ENCODE results near the gene NR1H4.
A peak's percentile ranks its signal among the peaks of the same experiment; 100 is the strongest.
"Not testable (repeated sequence)": the region's sequence is repeated elsewhere in the genome, so short reads cannot be mapped to it uniquely, and the experiment has no call there.

Gene NR1H4

DNA sequence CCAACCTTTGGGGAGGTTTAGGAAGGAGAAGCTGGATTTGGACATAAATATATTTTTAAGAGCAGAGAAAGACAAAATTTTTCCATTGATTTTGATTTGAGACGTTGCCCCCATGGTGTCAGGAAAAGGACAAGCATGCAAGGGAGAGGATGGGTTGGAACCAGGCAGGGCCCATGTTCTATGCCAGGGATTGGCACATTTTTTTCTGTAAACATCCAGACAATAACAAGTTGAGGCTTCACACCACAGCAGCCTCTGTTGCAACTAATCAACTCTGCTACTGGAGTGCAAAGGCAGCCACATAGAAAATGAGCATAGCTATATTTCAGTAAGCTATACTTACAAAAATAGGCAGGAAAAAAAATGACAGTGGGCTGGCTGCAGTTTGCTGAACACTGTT is 44.7 kb downstream of the NR1H4 start:
- DNase-seq: no peak

DNA sequence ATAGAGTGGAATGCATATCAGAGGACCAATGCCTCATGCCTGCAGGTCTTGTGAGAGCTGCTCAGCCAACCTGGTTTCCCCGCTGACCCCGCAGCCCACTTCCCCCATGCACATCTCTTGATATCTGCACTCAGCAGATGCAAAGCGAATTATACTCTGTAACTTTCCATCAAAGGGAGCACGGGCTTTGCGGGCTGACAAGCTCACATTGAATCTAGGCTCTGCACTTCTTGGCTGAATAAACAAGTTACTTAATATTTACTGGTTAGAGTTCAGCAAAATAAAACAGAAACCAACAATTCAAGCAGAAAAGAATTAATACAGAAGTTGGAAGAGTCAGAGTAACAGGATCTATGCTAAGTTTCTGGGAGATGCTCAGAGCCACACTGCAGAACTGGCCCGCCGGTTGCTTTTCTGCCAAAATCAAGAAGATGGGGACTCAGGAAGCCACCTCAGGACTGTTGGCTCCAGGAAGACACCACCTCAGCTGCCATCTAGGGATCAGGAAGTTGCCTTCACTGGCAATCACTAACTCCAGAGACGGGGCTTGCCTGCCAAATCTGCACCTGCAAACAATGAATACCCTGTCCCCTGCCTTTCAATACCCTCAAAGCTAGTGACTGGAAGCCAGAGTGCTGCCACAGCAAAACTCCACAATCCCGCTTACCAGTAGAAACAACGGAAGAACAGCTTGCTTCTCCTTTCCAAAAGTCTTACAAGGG is 46.5 kb downstream of the NR1H4 start:
- no peak for DNase-seq

DNA sequence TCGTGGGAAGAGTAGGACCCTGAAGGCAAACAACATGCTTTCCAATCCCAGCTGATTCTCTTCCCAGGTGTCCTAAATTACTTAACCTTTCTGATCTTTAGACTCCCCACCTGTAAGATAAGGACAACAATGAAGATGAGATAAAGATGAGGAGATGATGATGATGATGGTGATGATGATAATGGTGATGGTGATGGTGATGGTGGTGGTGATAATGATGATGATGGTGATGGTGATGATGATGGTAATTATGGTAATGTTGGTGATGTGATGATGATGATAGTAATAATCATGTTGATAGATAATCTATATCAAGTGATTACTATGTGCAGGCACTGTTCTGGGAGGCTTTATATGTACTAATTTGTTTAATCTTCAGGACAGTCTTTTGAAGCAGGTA is 48.3 kb downstream of the NR1H4 start:
- DNase-seq: no peak

DNA sequence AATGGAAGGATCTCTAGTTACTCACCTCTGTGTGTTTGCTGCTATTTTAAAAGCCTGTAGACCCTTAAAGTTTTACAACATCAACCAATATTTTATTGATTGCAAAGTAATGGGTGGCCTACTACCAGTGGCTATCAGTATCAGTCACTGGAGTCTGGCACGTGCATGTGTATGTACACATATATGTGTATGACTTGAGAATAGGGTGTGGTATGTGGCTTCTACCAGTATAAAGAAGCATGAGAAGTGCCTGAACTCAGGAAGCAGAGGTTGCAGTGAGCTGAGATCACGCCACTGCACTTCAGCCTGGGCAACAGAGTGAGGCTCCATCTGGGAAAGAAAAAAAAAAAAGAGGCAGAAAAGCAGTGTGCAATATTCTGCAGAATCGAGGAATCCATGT is 54.4 kb downstream of the NR1H4 start:
- no peak for DNase-seq

DNA sequence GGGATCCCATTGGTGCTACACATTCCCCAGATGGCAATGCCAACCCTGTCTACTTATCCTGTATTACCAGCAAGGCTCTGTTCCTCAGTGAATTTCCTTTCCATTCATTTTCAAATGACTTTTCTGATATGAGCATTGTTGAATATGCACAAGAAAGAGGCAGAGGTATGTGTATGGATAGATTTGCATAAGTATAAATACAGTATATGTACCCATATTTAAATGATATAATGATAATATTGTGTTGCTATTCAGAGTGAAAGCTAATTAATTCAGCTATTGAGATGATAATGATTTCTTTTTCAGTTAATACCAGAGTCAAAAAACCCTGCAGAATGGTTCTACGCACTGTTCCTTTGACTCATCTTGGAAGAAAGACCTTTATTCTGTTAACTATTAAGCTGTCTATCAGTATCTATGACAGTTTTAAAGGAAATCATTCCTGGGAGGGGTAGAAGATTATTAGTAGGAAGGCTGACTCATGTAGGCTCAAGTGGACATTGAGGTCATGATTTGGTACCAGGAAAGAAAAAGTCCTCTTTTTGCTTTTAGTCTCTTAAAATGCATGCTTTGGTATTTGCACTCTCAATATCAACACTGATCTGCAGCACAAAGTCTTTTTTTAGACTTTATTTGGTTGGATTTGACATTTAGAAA is 54.9 kb downstream of the NR1H4 start:
- no peak for DNase-seq

DNA sequence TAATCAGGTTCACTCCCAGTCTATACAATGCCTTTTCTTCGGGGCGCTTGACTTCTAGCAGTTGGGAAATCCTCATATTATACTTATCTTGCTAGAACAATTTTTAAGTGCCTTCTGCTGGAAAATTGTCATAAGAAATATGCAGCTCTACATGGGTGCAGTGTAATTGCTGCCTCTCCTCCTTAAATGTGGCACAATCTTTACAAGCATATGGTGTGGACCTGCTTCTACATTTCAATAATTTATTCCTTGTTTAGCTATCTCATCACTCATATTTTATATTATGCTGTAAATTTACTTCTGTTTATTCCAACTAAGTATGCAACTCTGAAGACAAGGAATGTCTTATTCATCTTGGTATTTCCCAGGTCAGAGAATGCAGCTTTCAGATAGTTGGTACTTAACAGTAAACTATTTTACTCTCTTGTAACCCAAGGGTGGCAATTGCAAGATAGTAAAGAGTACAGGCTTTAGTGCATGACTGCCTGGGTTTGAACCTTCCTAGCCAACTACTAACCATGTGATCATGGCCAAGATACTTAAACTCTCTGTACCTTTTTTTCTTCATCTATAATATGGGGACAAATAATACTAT is 56.2 kb downstream of the NR1H4 start:
- DNase-seq: no peak

DNA sequence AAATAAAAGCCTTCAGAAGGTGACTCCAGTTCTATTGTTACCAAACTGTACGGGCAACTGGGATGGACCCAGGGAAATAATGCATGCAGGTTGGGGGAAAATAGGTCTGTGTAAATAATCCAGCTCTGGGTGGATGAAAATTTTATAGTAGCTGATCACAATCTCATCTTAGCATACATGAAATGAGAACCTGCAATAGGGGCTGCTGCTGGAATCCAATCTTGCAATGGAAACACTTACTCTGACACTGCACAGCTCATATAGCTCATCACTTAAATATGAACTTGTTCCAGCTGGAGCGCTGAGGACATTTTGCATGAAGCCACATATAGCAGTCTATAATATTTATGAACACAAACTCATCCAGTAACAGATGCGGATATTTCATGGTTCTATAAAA is 59.7 kb downstream of the NR1H4 start:
- no peak for DNase-seq

DNA sequence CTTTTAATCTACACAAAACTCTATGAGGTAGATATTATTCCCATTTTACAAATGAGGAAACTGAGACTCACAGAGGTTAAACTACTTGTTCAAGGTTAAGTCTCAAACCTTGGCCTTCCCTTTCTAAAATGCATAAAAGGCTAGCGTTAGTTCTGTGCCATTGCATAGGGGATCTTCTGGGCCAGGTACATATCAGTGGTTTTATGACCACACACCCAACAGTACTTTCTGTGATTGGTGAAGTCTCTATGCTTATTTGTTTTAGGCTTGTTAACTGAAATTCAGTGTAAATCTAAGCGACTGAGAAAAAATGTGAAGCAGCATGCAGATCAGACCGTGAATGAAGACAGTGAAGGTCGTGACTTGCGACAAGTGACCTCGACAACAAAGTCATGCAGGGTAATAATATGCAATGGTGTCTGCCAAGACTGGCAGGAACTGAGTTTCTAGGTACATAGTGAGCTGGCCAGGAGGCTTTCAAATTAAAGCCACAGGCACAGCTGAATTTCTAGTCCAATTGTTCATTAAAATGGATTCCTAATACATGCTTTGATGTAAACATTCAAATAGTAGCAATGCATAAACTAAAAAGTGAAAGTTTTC is 61.1 kb downstream of the NR1H4 start:
- no peak for DNase-seq

DNA sequence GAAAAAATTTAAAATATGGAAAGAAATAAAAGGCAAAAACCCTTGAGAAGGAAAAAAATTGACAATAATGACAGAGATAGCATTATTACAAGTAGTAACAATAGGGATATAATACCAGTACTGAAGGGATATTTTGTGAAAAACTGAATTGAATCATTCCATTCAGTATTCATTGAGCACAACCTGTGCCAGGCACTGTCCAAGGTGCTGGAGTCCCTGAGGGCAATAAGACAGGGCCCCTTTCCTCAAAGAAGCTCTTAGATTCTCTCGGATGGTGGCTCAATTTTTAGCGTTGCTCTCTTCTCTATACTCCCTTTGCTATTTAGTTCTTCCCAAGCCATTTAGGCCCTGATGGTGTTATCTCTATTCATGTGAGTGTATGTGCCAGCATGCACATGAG is 65.5 kb downstream of the NR1H4 start:
- peak; percentile 22 to 31 for DNase-seq

DNA sequence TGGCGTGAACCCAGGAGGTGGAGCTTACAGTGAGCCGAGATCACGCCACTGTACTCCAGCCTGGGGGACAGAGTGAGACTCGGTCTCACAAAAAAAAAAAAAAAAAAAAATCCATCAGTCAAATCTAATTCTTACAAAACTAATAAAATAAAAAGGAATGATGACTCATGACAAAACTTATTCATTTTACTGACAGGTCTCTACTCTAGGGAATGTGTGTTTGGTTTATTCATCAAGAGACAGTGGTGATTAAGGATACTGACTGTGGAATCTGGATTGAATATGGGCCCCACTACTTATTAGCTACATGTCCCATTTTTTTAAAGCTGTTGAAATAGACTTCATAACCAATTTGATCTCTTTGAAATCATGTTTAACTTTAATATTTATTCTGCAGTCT is 70.5 kb downstream of the NR1H4 start:
- DNase-seq: no peak

DNA sequence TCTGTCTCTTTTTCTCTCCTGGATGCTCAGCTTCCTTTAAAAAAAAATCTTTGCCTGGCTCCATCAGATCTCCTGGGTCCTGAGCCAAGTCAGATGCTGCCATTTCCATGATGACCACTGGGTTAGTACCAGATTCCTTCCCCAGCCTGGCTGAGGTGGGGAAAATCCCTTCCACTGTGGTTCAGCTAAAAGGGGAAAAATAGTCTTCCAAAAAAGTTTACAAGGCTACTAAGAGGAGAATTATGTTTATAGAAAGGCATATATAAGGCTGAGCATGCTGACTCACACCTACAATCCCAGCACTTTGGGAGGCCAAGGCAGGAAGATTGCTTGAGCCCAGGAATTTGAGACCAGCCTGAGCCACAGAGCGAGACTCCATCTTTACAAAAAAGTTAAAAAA is 71.4 kb downstream of the NR1H4 start:
- no peak for DNase-seq

DNA sequence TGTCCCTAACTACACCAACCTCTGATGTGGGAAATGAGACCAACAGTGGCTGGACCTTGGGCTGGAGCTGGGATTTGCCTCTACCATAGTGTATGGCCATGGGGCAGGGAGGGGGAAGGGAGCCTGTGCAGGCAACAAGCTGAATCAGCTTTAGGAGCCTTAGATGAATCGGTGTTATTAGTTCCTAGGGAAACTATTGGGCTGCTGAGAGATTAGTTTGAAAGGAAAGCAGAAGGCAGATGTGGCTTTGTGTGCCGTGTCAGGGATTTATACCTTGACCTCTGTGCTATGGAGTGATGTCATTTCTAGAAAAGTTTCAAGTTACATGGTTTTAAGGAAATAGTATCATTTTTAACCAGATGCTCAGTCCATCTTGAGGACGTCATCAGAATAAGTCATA is 80.3 kb downstream of the NR1H4 start:
- no peak for DNase-seq

DNA sequence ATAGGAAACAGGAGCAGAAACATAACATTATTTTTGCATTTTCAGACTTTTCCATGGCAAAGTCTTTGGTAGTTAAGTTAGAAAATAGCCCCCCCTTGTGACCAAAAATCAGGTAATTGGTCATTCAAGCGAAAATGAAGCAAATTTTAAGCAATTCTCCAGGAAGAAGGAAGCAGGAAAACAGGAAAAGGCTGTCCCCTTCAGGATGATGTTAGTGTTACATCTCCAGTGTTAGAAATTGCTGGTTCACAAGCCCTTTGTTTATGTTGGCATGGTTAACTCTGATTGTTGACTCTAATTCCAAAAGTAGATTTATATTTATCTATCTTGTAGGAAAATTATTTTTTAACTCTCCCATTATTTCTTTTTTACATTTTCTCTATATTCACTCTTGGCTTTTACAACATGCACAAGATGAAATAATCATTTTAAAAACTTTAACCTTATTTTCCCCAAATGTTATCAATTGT is 81.0 kb downstream of the NR1H4 start:
- peak; percentile 74 to 86 for DNase-seq

DNA sequence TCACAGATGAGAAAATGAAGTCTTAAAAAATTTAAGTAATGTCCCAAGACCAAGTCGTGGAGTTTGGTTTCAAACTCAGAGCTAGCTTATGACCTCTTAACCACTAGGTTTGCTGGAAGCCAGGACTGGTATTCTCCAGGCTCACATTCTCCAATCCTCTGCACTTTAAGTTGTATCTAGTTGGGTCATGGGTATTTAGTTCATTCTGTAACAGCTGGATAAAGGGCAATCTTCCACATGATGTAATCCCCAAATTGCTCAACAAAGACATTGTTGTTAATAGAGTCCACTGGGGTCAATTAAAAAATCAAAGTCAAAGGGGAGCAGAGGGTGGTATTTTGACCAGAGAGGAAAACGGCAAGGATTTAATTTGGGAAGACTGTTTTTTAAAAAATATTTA is 82.1 kb downstream of the NR1H4 start:
- DNase-seq: no peak

DNA sequence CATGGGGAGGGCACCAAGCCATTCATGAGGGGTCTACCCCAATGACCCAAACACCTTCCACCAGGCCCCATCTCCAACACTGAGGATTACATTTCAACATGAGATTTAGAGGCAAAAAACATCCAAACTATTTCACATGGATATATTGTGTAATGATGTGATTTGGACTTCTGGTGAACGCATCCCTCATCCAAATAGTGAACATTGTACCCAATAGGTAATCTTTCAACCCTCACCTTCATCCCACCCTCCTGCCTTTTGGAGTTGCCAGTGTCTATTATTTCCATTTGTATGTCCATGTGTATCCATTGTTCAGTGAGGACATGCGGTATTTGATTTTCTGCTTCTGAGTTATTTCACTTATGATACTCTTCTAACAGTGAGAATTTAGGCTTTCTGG is 83.7 kb downstream of the NR1H4 start:
- DNase-seq: no peak

DNA sequence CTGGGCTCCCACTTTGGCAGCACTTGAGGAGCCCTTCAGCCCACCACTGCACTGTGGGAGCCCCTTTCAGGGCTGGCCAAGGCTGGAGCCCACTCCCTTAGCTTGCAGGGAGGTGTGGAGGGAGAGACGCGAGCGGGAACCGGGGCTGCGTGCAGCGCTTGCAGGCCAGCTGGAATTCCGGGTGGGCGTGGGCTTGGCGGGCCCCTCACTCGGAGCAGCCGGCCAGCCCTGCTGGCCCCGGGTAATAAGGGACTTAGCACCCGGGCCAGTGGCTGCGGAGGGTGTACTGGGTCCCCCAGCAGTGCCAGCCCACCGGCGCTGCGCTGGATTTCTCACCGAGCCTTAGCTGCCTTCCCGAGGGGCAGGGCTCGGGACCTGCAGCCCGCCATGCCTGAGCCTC is 85.6 kb downstream of the NR1H4 start:
- not testable (repeated sequence) for DNase-seq

DNA sequence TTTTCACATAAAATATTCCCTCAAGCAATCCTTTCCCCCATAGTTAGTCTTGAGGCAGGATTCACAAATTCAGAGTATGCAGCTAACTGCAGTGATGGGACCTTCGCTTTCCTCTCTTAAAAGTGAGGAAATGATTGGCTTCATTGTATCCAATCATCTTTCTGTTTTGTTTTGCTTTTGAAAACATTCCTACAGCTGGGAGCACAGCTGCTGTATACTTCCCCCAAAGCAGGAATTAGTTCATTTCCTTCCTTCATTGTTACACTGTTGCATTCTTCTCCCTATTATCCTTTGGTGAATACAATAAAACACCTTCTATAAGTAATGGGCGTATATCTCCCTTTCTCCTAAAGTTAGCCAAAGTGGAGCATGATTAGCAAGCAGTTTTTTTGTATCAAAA is 90.4 kb downstream of the NR1H4 start:
- no peak for DNase-seq

DNA sequence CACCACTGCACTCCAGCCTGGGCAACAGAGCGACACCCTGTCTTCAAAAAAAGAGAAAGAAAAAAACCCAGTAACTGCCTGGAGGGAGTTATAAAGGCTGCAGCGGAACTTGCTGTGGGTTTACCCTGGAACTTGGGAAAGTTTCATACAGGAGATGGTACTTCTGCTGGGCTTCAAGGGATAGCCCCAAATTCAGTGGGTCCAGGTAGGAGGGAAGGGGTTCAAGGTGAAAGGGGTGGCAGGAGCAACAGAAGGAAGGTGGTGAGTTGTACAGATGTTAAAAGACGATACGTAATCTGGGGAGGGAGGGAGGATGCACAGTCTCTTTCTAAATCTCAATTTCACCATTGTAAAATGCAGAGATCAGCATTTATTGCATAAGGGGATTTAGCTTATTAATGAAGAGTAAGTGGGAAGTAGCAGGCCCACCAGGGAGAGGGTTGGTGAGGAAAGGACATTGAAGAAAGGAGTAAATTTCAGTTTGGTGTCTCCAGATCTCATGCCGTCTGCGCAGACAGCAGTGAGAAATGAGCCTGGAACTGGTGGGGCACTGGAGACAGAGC is 91.3 kb downstream of the NR1H4 start:
- DNase-seq: no peak

DNA sequence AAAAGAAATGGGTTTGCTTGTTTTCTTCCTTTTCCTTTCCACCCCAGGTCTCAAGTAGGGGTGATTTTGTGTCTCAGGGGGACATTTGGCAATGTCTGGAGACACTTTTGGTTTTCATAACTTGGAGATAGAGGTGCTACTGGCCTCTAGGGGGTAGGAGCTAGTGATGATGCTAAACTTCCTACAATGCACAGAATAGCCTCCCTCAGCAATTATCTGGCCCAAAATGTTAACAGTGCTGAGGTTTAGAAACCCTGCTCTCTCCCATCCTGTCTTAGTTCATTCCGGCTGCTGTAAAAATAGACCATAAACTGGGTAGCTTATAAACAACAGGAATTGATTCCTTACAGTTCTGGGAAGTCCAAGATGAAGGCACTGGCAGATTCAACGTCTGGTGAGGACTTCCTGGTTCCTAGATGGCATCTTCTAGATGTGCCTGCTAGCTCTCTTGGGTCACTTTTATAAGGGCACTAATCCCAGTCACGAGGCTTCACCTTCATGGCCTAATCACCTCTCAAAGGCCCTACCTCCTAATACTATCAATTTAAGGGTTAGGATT is 92.4 kb downstream of the NR1H4 start:
- DNase-seq: no peak

DNA sequence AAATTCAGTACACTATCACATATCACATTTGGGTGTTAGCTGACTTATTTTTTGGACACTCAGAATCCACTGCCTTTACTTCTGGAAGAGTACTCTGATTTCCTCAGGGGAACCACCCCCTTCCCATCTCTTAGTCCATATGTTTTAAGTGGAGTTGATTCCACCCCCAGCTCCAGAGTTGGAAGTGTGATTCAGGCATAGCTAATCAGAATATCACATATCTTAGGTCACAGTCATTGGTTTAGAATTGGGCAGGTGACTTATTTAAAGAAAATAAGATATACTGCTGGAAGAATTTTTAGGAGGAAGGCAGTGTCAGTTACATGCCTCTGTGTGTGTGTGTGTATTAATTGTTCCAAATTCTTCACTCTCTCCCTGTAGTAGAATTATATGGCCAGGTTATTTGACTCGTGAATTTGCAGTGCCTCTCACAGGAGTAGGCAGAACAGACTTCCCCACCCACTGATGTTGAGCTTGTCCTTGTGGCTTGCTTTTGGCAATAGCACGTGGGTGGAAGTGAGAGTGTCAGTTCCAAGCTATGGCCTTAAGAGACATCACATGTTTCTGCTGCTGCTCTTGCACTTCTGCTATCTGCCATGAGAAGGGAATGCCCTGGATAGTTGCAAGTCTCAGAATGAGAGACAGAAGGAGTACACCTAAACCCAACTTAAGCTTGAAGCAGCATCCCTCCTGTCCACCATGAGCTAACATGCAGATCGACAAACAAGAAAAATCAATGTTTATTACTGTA is 93.4 kb downstream of the NR1H4 start:
- no peak for DNase-seq

DNA sequence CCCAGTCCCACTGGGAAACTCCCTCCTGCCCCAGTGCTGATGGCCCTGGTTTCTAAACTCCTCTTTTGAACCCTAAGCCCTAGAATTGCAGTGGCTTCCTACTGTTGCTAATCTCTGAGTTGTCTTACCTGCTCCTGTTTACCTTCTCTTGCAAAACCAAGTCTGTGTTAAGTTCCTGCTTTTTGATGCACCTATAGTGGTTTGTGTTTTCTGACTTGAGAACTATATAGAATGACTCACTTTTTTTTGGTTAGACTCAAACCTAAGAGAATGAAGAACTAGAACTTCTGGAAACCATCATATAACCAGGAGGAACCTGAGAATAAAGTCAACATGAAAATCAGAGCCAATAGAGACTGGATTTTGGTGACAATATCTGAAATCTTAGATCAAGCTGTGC is 94.3 kb downstream of the NR1H4 start:
- DNase-seq: no peak

DNA sequence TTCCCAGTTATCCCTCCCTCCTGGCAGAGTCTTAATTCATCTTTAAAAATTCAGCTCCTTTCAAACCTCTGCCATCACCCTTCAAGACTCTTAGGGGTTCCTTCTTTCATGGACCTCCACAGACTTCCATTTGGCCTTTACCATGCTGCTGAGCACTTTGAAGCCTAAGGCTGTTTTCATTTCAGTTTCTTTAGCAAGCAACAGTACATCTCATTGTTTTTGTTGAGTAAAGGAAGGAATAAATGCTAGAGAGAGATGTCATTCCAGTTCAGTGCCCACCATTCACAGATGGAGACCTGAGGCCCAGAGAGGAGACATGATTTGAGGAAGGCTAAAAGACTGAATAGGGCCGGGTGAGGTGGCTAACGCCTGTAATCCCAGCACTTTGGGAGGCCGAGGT is 98.5 kb downstream of the NR1H4 start:
- DNase-seq: no peak
